Measurements from ENCODE around the gene NOD1. TPM values are rescaled to one million over a fixed set of nuclear protein-coding genes. Genes with fewer than 3 reads are reported as not detected.

The NOD1 gene
- total and polyA plus RNA-seq, 2 of the 8 experiments (the other 6 are each of a cell fraction or from before 2014, with no cell fraction given): 3.8 to 6.5 TPM

DNA sequence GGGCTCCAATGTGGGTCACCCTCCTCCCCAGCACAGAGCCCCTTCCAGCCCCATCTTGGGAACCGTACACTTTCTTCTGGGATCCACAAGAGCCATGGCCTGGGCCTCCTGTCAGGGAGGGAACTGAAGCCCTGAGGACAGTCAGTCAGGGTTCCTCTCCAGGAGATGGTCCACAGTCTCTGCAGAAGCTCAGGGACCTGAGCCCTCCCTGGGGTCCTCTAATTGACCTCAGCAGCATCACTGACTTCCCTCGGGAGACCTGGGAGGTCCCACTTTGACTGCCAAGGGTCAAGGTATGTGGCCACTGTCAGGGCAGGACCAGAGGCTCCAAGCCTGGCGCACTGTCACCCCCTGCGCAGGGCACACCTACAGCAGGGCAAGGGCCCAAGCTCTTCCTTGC is 32.3 kb downstream of the NOD1 start:
- H3K18ac ChIP-seq (ENCODE audit: extremely low read depth, low read length): no peak overlapping the region
- no peak for FAIRE-seq
- WGBS, 2 experiments (ENCODE audit: extremely low coverage in 1 of 2, insufficient coverage in 1 of 2, insufficient read length in 1 of 2, insufficient replicate concordance in 2 of 2, low coverage in 1 of 2, low lambda C conversion rate in 2 of 2, missing lambda C conversion rate in 1 of 2): 91% methylated on average over 4 of the region's 4 CpGs; no CpG with 5 or more reads in 1 of the 2 experiments
- TF ChIP-seq ZNF274 (IDR thresholded peaks at IDR 0.05; ENCODE audit: borderline replicate concordance, extremely low read depth, low read length): no peak

More for the DNA sequence above, 32.3 kb downstream of the NOD1 start:
- H3K14ac ChIP-seq (ENCODE audit: insufficient read length): no peak overlapping the region
- H2BK12ac ChIP-seq (ENCODE audit: low read depth, low read length): no peak overlapping the region
- H3K79me2 ChIP-seq (ENCODE audit: control insufficient read depth in 1 of 2, insufficient read depth in 2 of 2, low read length in 2 of 2): no peaks in the 10 kb centered on the region
- H3K27me3 ChIP-seq (replicated peaks in 1 of 4; ENCODE audit: control insufficient read depth in 3 of 4, extremely low read depth in 1 of 4, insufficient read depth in 3 of 4, low read length in 3 of 4): no peaks in the 10 kb centered on the region
- H3K4me3 ChIP-seq (ENCODE audit: extremely low read depth in 1 of 4, insufficient read depth in 2 of 4, low read depth in 3 of 4, low read length in 4 of 4): no peak overlapping the region
- peaks cover 0 to 2% (median 0%) of the 10 kb centered on the region in 4 experiments; a peak in 1 of 8 replicates for H3K36me3 ChIP-seq (ENCODE audit: control insufficient read depth in 2 of 4, insufficient read depth in 4 of 4, low read length in 3 of 4)
- H3K9ac ChIP-seq (replicated peaks in 1 of 4; ENCODE audit: extremely low read depth in 1 of 4, low read depth in 3 of 4, low read length in 3 of 4): no peak overlapping the region
- no peak overlapping the region for H4K8ac ChIP-seq (ENCODE audit: extremely low read depth, insufficient read depth, low read length)
- no peak overlapping the region for H2AK5ac ChIP-seq (ENCODE audit: low read depth, low read length)
- H3K23ac ChIP-seq (ENCODE audit: insufficient read length): no peak overlapping the region
- no peak overlapping the region for H3K4ac ChIP-seq (replicated peaks; ENCODE audit: insufficient read length, low read depth, low read length)
- H3K4me2 ChIP-seq (ENCODE audit: insufficient read depth in 1 of 2, low read depth in 2 of 2, low read length in 2 of 2): no peak overlapping the region
- H3K23me2 ChIP-seq (ENCODE audit: low read depth, low read length): no peaks in the 10 kb centered on the region
- 0 out of 2 replicates have a peak, but pooled peaks cover under 1% of the 10 kb centered on the region for H3K79me1 ChIP-seq (ENCODE audit: low read depth, low read length)
- no peak overlapping the region for H2BK15ac ChIP-seq (ENCODE audit: low read length)
- no peak overlapping the region for H2BK120ac ChIP-seq (replicated peaks; ENCODE audit: low read depth, low read length)
- CTCF ChIA-PET (ENCODE audit: partially characterized antibody): interaction anchor here (0.6 to 1.9 kb wide), 5 partner anchors 18 to 1018 kb away, joined by 3 to 4 read pairs (median 3); no protein-coding TSS in a partner anchor
- H3K4me1 ChIP-seq (replicated peaks in 1 of 4; ENCODE audit: control insufficient read depth in 3 of 4, insufficient read depth in 4 of 4, low read length in 3 of 4): peaks cover 0 to 9% (median 3%) of the 10 kb centered on the region in 4 experiments; a peak in 3 of 7 replicates
- no peaks in the 10 kb centered on the region for H3K9me3 ChIP-seq (ENCODE audit: insufficient read depth in 2 of 2, low read depth in 1 of 2, low read length in 1 of 2)
- H4K5ac ChIP-seq (ENCODE audit: insufficient read length, low read depth, low read length): no peak overlapping the region
- POLR2A ChIA-PET (ENCODE audit: partially characterized antibody): no interaction called here
- H4K20me1 ChIP-seq (replicated peaks in 1 of 2; ENCODE audit: control insufficient read depth in 1 of 2, insufficient read depth in 2 of 2, low read length in 2 of 2): no peaks in the 10 kb centered on the region
- no peak overlapping the region for H2BK20ac ChIP-seq (ENCODE audit: low read length)
- no peak overlapping the region for H2AFZ ChIP-seq (ENCODE audit: low read length)
- no peak overlapping the region for H2BK5ac ChIP-seq (ENCODE audit: low read depth, low read length)
- no peak overlapping the region for H3K56ac ChIP-seq (replicated peaks; ENCODE audit: insufficient read length, low read depth, low read length)
- no peak overlapping the region for H4K91ac ChIP-seq (replicated peaks; ENCODE audit: insufficient read length, low read length)
- no peak for DNase-seq (ENCODE audit: low read depth in 1 of 2, low spot score in 2 of 2)
- H3K27ac ChIP-seq (ENCODE audit: low read depth, low read length): no peak overlapping the region

Data from H1 (cell line).